Effector CD4-positive, alpha-beta T cell (primary cell): ENCODE data around the gene CELA2A.
"Not testable (repeated sequence)": the region's sequence is repeated elsewhere in the genome, so short reads cannot be mapped to it uniquely, and the experiment has no call there.

Experiments
- DNase-seq: peaks from one replicate; pipeline ENCODE4 v3.0.0-alpha.2; 2020

CELA2A gene

DNA sequence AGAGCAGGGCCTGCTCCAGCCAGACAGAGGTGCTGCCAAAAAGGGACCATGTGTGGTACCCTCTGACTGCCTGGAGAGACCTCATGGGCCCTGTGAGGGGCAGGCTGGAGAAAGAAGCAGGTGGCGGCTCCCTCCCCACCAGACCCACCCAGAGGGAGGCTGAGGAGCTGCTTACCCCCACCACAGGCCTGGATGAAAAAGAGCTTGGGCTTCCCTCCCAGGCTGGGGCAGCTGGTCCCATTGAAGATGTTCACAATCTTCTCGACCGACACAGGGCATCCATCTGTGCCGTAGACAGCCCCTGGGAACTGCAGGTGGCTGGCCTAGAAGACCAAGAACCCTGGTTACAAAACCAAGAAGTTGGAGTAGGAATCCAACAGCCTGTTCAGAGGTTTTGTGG, 47.9 kb downstream of the CELA2A start:
- DNase-seq = no peak

DNA sequence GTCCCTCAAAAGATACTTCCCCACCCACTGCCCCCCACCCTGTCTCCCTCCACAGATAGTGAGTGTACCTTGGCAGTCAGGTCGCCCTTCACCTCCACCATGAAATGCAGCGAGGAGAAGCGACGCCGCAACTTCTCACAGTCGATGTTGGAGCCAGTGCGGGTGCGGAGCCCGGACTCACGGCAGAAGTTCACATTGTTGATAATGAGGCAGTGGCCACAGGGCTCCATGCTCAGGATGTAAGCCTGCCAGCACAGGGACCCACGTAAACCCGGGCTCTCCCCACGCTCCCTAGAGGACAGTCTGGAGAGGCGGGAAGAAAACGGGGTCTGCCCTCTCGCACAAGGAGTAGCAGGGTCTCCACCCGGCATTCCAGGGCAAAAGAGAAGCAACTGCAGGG, 50.3 kb downstream of the CELA2A start:
- DNase-seq = no peak

GRCh38 chr1:15507278-15507677, 50.7 kb downstream of the CELA2A start:
- DNase-seq = no peak

- no peak for DNase-seq
Observed at GRCh38 chr1:15508700-15509487, 52.4 kb downstream of the CELA2A start.

GRCh38 chr1:15509586-15509985, 53.1 kb downstream of the CELA2A start:
- no peak for DNase-seq

- DNase-seq = no peak
Observed at GRCh38 chr1:15510611-15511405, 54.3 kb downstream of the CELA2A start.

GRCh38 chr1:15513192-15513591, 56.7 kb downstream of the CELA2A start:
- DNase-seq = no peak

GRCh38 chr1:15513919-15514318, 57.4 kb downstream of the CELA2A start:
- DNase-seq = no peak

GRCh38 chr1:15514557-15514956, 58.0 kb downstream of the CELA2A start:
- DNase-seq = not testable (repeated sequence)

GRCh38 chr1:15515022-15515663, 58.6 kb downstream of the CELA2A start:
- no peak for DNase-seq

GRCh38 chr1:15519625-15520024, 63.1 kb downstream of the CELA2A start:
- no peak for DNase-seq

DNA sequence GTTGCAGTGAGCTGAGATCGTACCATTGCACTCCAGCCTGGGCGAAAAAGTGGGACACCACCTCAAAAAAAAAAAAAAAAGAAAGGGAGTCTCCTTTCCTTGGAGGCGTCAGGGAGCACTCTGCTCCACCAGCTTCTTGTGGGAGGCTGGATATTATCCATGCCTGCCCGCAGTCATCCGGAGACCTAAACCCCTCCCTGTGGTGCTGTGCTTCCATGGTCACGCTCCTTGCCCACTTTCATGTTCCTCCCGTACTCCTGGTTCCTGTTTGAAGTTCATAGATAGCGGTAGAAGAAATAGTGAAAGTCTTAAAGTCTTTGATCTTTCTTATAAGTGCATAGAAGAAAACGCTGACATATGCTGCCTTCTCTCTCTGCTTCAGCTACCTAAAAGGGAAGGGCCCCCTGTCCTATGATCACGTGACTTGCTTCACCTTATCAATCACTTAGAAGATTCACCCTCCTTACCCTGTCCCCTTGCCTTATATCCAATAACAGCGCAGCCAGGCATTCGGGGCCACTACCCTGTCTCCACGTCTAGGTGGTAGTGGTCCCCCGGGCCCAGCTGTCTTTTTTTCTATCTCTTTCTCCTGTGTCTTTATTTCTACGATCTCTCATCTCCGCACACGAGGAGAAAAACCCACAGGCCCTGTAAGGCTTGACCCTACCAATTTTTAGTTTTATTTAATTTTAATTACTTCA, 64.8 kb downstream of the CELA2A start:
- DNase-seq = not testable (repeated sequence)
